Measurements from ENCODE around the gene FABP3. TPM values are rescaled to one million over a fixed set of nuclear protein-coding genes. Genes with fewer than 3 reads are reported as not detected.

FABP3 gene
- total and polyA plus RNA-seq, 2 of the 8 experiments (the other 6 are each of a cell fraction or from before 2014, with no cell fraction given), result 34.8 to 43.9 TPM

DNA sequence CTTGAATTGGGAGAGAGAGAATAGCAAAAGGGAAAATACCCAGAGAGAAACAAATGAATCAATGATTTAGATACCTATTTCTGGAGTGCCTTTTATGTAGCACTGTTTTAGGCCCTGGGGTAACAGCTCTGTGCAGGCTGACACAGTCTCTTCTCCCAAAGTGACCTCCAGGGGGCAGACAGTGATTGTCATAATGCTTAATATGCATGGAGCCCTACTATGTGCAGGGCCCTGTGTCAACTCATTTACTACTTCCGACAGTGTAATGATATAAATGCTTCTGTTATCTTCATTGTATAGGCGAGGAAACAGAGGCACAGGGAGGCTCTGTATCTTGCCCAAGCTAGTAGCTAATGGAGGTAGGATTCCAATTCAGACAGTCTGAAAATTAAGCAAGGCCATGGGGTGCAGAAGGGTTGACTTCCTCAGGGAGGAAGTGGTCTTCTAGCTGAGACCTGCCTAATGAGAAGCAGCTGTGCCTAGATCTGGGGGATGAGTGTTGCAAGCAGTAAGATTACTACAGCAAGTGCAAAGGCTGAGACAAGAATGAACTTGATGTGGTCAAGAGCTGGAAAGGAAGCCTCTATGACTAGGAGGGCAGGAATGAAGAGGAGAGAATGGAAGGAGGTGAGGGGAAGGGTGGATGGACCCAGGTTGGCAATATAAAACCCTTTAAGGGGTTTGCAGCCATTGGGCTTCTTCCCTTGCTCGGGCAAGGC is 23.9 kb upstream of the FABP3 start:
- Histone ChIP-seq H4K20me1 (replicated peaks in 1 of 2; ENCODE audit: control insufficient read depth in 1 of 2, insufficient read depth in 2 of 2, low read length in 2 of 2) (no peaks in the 10 kb centered on the region), H3K79me1 (ENCODE audit: low read depth, low read length) (no peaks in the 10 kb centered on the region), H2AFZ (ENCODE audit: low read length) (no peak overlapping the region), H3K27ac (ENCODE audit: low read depth, low read length) (no peak overlapping the region), H2AK5ac (ENCODE audit: low read depth, low read length) (no peak overlapping the region), H4K91ac (replicated peaks; ENCODE audit: insufficient read length, low read length) (no peak overlapping the region), H3K4me2 (ENCODE audit: insufficient read depth in 1 of 2, low read depth in 2 of 2, low read length in 2 of 2) (no peak overlapping the region), H3K56ac (replicated peaks; ENCODE audit: insufficient read length, low read depth, low read length) (no peak overlapping the region), H3K23me2 (ENCODE audit: low read depth, low read length) (no peaks in the 10 kb centered on the region; the same call in 1 of the 2 replicates), H2BK15ac (ENCODE audit: low read length) (peak overlapping the region; percentile 95), H4K8ac (ENCODE audit: extremely low read depth, insufficient read depth, low read length) (no peak overlapping the region), H3K79me2 (ENCODE audit: control insufficient read depth in 1 of 2, insufficient read depth in 2 of 2, low read length in 2 of 2) (no peaks in the 10 kb centered on the region), H3K27me3 (replicated peaks in 1 of 4; ENCODE audit: control insufficient read depth in 3 of 4, extremely low read depth in 1 of 4, insufficient read depth in 3 of 4, low read length in 3 of 4) (no peaks in the 10 kb centered on the region), H2BK120ac (replicated peaks; ENCODE audit: low read depth, low read length) (no peak overlapping the region), H3K23ac (ENCODE audit: insufficient read length) (no peak overlapping the region), H3K4me3 (ENCODE audit: extremely low read depth in 1 of 4, insufficient read depth in 2 of 4, low read depth in 3 of 4, low read length in 4 of 4) (no peak overlapping the region), H3K14ac (ENCODE audit: insufficient read length) (no peak overlapping the region), H2BK20ac (ENCODE audit: low read length) (no peak overlapping the region), H2BK12ac (ENCODE audit: low read depth, low read length) (0 out of 2 replicates have a peak overlapping the region, but pooled peaks have one; percentile 27), H3K36me3 (ENCODE audit: control insufficient read depth in 2 of 4, insufficient read depth in 4 of 4, low read length in 3 of 4) (no peaks in the 10 kb centered on the region), H3K9ac (replicated peaks in 1 of 4; ENCODE audit: extremely low read depth in 1 of 4, low read depth in 3 of 4, low read length in 3 of 4) (no peak overlapping the region), H3K9me3 (ENCODE audit: insufficient read depth in 2 of 2, low read depth in 1 of 2, low read length in 1 of 2) (no peaks in the 10 kb centered on the region), H3K4me1 (replicated peaks in 1 of 4; ENCODE audit: control insufficient read depth in 3 of 4, insufficient read depth in 4 of 4, low read length in 3 of 4) (peaks cover 0 to 3% (median 1%) of the 10 kb centered on the region in 4 experiments; a peak in 3 of 7 replicates), H4K5ac (ENCODE audit: insufficient read length, low read depth, low read length) (no peak overlapping the region), H3K4ac (replicated peaks; ENCODE audit: insufficient read length, low read depth, low read length) (no peak overlapping the region), H2BK5ac (ENCODE audit: low read depth, low read length) (no peak overlapping the region), H3K18ac (ENCODE audit: extremely low read depth, low read length) (no peak overlapping the region)
- DNase-seq (ENCODE audit: low read depth in 1 of 2, low spot score in 2 of 2) (no peak), FAIRE-seq (peak; percentile 48)
- 79% methylated on average over 3 of the region's 3 CpGs; no CpG with 5 or more reads in 1 of the 2 experiments for WGBS, 2 experiments (ENCODE audit: extremely low coverage in 1 of 2, insufficient coverage in 1 of 2, insufficient read length in 1 of 2, insufficient replicate concordance in 2 of 2, low coverage in 1 of 2, low lambda C conversion rate in 2 of 2, missing lambda C conversion rate in 1 of 2)
- CTCF ChIA-PET (ENCODE audit: partially characterized antibody), result interaction anchor here (0.6 to 11.8 kb wide), 29 partner anchors 9 to 276 kb away, joined by 3 to 415 read pairs (median 3); partner anchors contain the start of gene SERINC2
- peak; percentile 65 to 70 for TF ChIP-seq RAD21 (IDR thresholded peaks at IDR 0.05 in 1 of 2, conservative IDR thresholded peaks at IDR 0.05 in 1 of 2; ENCODE audit: low read depth in 2 of 2, low read length in 2 of 2)
- no peak for TF ChIP-seq HDAC6 (IDR thresholded peaks at IDR 0.05; ENCODE audit: low read depth, low read length)
- TF ChIP-seq, protein P1, sequence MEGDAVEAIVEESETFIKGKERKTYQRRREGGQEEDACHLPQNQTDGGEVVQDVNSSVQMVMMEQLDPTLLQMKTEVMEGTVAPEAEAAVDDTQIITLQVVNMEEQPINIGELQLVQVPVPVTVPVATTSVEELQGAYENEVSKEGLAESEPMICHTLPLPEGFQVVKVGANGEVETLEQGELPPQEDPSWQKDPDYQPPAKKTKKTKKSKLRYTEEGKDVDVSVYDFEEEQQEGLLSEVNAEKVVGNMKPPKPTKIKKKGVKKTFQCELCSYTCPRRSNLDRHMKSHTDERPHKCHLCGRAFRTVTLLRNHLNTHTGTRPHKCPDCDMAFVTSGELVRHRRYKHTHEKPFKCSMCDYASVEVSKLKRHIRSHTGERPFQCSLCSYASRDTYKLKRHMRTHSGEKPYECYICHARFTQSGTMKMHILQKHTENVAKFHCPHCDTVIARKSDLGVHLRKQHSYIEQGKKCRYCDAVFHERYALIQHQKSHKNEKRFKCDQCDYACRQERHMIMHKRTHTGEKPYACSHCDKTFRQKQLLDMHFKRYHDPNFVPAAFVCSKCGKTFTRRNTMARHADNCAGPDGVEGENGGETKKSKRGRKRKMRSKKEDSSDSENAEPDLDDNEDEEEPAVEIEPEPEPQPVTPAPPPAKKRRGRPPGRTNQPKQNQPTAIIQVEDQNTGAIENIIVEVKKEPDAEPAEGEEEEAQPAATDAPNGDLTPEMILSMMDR (IDR thresholded peaks at IDR 0.05; ENCODE audit: control extremely low read depth in 1 of 3, insufficient read depth in 1 of 3, low read depth in 1 of 3, low read length in 3 of 3), result peak; percentile 31 to 59 (median 53)
- POLR2A ChIA-PET (ENCODE audit: partially characterized antibody), result interaction anchor here (1.4 to 2.0 kb wide), 2 partner anchors 17 to 25 kb away, joined by 4 to 8 read pairs; no protein-coding TSS in a partner anchor

Measured in H1 (cell line).